Aorta (tissue), 5 donors: Measurements from ENCODE around the gene TMEM61. TPM values are rescaled to one million over a fixed set of nuclear protein-coding genes. Genes with fewer than 3 reads are reported as not detected.

ENCODE experiments used
- ATAC-seq: fragments of 200-7000 bp; cut with Tn5 transposase; one replicate; pipeline ENCODE4 v1.9.1; 2022; ENCODE audit warnings: moderate library complexity; ENCODE audit not compliant: low FRiP score
- DNase-seq, 2 donors: peaks; one replicate each; pipeline ENCODE4 v3.0.0-alpha.2; 2020
- H3K27ac ChIP-seq, 2 donors: one replicate each; pipeline ENCODE4 v1.5.1; 2013; ENCODE audit warnings: low read length in 2 of 2, mild to moderate bottlenecking in 2 of 2, moderate library complexity in 2 of 2, control low read depth in 1 of 2, inconsistent platforms in 1 of 2, low read depth in 1 of 2
- H3K27me3 ChIP-seq, 2 donors: one replicate each; pipeline ENCODE4 v1.6.1; 2013; ENCODE audit warnings: control low read depth in 1 of 2, low read length in 1 of 2, mild to moderate bottlenecking in 1 of 2, moderate library complexity in 1 of 2; ENCODE audit not compliant: insufficient read depth in 2 of 2, control insufficient read depth in 1 of 2
- H3K36me3 ChIP-seq, 2 donors: one replicate each; pipeline ENCODE4 v1.6.1; 2013; ENCODE audit warnings: control low read depth in 1 of 2, low read length in 1 of 2, mild to moderate bottlenecking in 1 of 2; ENCODE audit not compliant: insufficient read depth in 2 of 2, control insufficient read depth in 1 of 2
- H3K4me1 ChIP-seq, 2 donors: one replicate each; pipeline ENCODE4 v1.6.1; 2013; ENCODE audit warnings: low read length in 2 of 2, control low read depth in 1 of 2, mild to moderate bottlenecking in 1 of 2, moderate library complexity in 1 of 2; ENCODE audit not compliant: insufficient read depth in 2 of 2, control insufficient read depth in 1 of 2
- H3K4me3 ChIP-seq, 2 donors: one replicate each; pipeline ENCODE4 v1.5.1; 2013; ENCODE audit warnings: low read length in 2 of 2, control low read depth in 1 of 2, mild to moderate bottlenecking in 1 of 2
- H3K9me3 ChIP-seq: one replicate; pipeline ENCODE4 v1.6.1; 2013; ENCODE audit warnings: mild to moderate bottlenecking, low read length; ENCODE audit not compliant: control insufficient read depth
- WGBS, 2 donors: extraction: QIAGEN DNeasy Blood & Tissue Kit; methylation state at CpG; one replicate each; pipeline ENCODE4 v1.1.7; 2013; 5-methylcytosine and 5-hydroxymethylcytosine counted together
- intact Hi-C, 2 donors: fragments of 100-400 bp; cut with DNase I; formaldehyde crosslinking; loops; one replicate each; pipeline versions ENCODE4 v1.14.2 to v1.15.0; 2022
- polyA plus RNA-seq, 2 donors: library from polyadenylated mRNA; stranded (reverse); fragments of 200-250 nt; gene quantifications; one replicate each; pipeline ENCODE4 v1.2.3, GENCODE V29; 2013
- total RNA-seq, 2 donors: library from RNA; stranded (reverse); fragmentation: NEBNext Ultra II Directional; extraction: Animal tissue kit (Norgen Biotek cat#: 25700); gene quantifications; one replicate each; pipeline ENCODE4 v1.2.1, GENCODE V29; 2021
- donor health status: healthy with polysubstance abuse.
- donor health status: Bipolar disorder and iron deficiency.
- donor health status: DM: no; HTN: no; CAD: no.
- donor health status: DM: no; HTN: no; CAD: no.
- donor health status: DM: yes; HTN: yes; CAD: no.

The TMEM61 gene
- total and polyA plus RNA-seq, 4 donors: 0.38 to 5.6 (median 2.1) TPM

DNA sequence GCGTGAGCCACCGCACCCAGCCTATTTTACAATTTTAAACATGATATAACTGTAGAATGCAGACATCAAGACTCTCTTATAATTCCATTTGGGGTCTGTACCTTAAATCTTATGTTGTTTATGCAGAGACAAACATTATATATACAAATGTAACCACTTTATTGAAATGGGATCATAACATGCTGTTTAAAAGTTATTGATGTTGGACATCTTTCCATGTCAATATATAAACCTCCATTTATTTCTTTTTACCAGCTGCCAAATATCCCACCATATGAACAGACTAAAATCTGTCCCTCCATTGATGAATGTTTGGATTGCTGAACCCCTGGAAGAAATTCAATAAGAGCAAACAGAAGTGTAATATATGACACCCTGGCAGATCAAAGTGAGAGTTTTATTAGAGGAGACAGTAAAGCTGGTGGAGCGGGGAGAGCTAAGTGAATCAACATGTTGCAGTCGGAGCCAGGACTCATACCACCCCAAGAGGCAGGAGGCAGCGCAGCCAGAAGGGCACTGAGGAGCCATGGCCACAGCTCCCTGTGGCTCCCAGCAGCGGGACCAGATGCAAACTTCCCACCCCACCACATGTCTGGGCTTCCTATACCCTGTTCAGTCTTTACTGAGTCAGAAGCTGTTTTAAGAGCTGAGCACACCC lies 54.2 kb downstream of the TMEM61 start:
- no peaks in the 10 kb centered on the region for H3K4me1 ChIP-seq
- no peaks in the 10 kb centered on the region for H3K9me3 ChIP-seq
- WGBS, 2 donors: 80 to 86% methylated on average over 6 of the region's 6 CpGs
- H3K36me3 ChIP-seq: no peaks in the 10 kb centered on the region
- H3K27me3 ChIP-seq: peaks cover 0 to 2% of the 10 kb centered on the region in 2 donors
- DNase-seq (peak in 1 of 2 donors; percentile 52), ATAC-seq (no peak)
- intact Hi-C loops: no loop called here
- no peak overlapping the region for H3K27ac ChIP-seq
- H3K4me3 ChIP-seq: no peak overlapping the region

GRCh38 chr1:55035904-55036303 lies 55.5 kb downstream of the TMEM61 start:
- whole genome bisulfite sequencing, 2 donors: 80 to 85% methylated on average over 4 of the region's 4 CpGs
- Histone ChIP-seq H3K4me3 (no peak overlapping the region), H3K9me3 (no peaks in the 10 kb centered on the region), H3K36me3 (no peaks in the 10 kb centered on the region), H3K27ac (no peak overlapping the region), H3K4me1 (no peaks in the 10 kb centered on the region), H3K27me3 (peaks cover 0 to 2% of the 10 kb centered on the region in 2 donors)
- intact Hi-C loops: no loop called here
- DNase-seq (no peak), ATAC-seq (no peak)

- H3K27ac ChIP-seq: no peak overlapping the region
- DNase-seq (peak; percentile 17 to 58), ATAC-seq (no peak)
- H3K9me3 ChIP-seq: no peaks in the 10 kb centered on the region
- intact Hi-C loops: no loop called here
- H3K4me1 ChIP-seq: no peaks in the 10 kb centered on the region
- H3K27me3 ChIP-seq: peaks cover 0 to 2% of the 10 kb centered on the region in 2 donors
- H3K36me3 ChIP-seq: no peaks in the 10 kb centered on the region
- H3K4me3 ChIP-seq: no peak overlapping the region
- 88 to 91% methylated on average over 8 of the region's 8 CpGs for WGBS, 2 donors
Observed at GRCh38 chr1:55037733-55038551, 57.5 kb downstream of the TMEM61 start.

- no peak overlapping the region for H3K27ac ChIP-seq
- DNase-seq: no peak
- H3K9me3 ChIP-seq: no peaks in the 10 kb centered on the region
- WGBS, 2 donors: 91 to 95% methylated on average over 3 of the region's 3 CpGs
- H3K4me1 ChIP-seq: no peaks in the 10 kb centered on the region
- peaks cover 0 to 2% of the 10 kb centered on the region in 2 donors for H3K27me3 ChIP-seq
- intact Hi-C loops: no loop called here
- H3K4me3 ChIP-seq: no peak overlapping the region
- H3K36me3 ChIP-seq: no peaks in the 10 kb centered on the region
- no peak for ATAC-seq
Observed at GRCh38 chr1:55038552-55038838, 58.1 kb downstream of the TMEM61 start.

DNA sequence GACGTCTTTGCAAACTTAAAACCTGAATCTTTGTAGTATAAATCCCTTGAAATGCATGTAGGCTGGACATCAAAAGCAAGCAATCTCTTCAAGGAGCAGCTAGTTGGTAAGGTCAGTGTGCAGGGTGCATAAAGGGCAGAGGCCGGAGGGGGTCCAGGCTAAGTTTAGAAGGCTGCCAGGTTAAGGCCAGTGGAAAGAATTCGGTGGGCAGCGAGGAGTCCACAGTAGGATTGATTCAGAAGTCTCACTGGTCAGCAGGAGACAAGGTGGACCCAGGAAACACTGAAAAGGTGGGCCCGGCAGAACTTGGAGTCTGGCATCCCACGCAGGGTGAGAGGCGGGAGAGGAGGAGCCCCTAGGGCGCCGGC lies 58.5 kb downstream of the TMEM61 start:
- H3K36me3 ChIP-seq: no peaks in the 10 kb centered on the region
- no peaks in the 10 kb centered on the region for H3K9me3 ChIP-seq
- no peak for ATAC-seq
- no peaks in the 10 kb centered on the region for H3K27me3 ChIP-seq
- intact Hi-C loops: no loop called here
- H3K4me3 ChIP-seq: no peak overlapping the region
- WGBS, 2 donors: 35 to 40% methylated on average over 9 of the region's 9 CpGs
- DNase-seq: peak in 1 of 2 donors; percentile 70
- H3K27ac ChIP-seq: no peak overlapping the region
- no peaks in the 10 kb centered on the region for H3K4me1 ChIP-seq

DNA sequence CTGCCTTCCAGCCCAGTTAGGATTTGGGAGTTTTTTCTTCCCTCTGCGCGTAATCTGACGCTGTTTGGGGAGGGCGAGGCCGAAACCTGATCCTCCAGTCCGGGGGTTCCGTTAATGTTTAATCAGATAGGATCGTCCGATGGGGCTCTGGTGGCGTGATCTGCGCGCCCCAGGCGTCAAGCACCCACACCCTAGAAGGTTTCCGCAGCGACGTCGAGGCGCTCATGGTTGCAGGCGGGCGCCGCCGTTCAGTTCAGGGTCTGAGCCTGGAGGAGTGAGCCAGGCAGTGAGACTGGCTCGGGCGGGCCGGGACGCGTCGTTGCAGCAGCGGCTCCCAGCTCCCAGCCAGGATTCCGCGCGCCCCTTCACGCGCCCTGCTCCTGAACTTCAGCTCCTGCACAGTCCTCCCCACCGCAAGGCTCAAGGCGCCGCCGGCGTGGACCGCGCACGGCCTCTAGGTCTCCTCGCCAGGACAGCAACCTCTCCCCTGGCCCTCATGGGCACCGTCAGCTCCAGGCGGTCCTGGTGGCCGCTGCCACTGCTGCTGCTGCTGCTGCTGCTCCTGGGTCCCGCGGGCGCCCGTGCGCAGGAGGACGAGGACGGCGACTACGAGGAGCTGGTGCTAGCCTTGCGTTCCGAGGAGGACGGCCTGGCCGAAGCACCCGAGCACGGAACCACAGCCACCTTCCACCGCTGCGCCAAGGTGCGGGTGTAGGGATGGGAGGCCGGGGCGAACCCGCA lies 59.1 kb downstream of the TMEM61 start, which contains the start of gene PCSK9:
PCSK9 (plus strand) TSS at position 207 of the 741 bp plus-strand sequence; CDS start at position 497, 290 bp downstream.
- 1% methylated on average over 66 to 67 of the region's 67 CpGs for WGBS, 2 donors
- no peak within 1 kb of the TSS for H3K27ac ChIP-seq

DNA sequence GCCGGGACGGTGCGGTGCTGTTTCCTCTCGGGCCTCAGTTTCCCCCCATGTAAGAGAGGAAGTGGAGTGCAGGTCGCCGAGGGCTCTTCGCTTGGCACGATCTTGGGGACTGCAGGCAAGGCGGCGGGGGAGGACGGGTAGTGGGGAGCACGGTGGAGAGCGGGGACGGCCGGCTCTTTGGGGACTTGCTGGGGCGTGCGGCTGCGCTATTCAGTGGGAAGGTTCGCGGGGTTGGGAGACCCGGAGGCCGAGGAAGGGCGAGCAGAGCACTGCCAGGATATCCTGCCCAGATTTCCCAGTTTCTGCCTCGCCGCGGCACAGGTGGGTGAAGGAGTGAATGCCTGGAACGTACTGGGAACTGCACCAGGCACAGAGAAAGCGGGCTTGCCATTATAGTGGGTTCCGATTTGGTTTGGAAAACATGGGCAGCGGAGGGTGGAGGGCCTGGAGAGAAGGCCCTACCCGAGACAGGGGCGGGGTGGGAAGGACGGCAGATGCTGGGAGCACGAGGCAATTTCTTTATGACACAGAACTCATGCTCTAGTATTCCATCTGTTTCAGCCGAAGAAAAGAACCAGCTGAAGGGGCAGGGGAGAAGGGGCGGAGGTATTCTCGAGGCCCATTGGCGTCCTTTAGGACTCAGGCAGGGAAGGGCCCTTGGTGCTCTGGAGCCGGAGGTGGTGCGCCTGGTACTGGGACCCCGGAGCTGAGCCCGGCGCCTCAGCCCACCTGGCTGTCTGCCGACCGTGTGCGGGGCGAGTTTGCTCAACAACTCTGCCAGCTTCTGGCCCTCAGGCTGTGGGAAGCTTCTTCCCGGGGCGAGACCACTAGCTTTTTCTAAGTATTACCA lies 59.9 kb downstream of the TMEM61 start:
- DNase-seq (peak in 1 of 2 donors; percentile 69), ATAC-seq (no peak)
- Histone ChIP-seq H3K36me3 (no peaks in the 10 kb centered on the region), H3K4me3 (no peak overlapping the region), H3K9me3 (no peaks in the 10 kb centered on the region), H3K27ac (no peak overlapping the region), H3K27me3 (no peaks in the 10 kb centered on the region), H3K4me1 (no peaks in the 10 kb centered on the region)
- intact Hi-C loops: no loop called here
- WGBS, 2 donors: 13 to 14% methylated on average over 49 of the region's 49 CpGs

More for the DNA sequence above, 59.1 kb downstream of the TMEM61 start, which contains the start of gene PCSK9:
- Histone ChIP-seq H3K27me3 (no peaks in the 10 kb centered on the region), H3K9me3 (no peaks in the 10 kb centered on the region), H3K4me3 (no peak within 1 kb of the TSS), H3K36me3 (no peaks in the 10 kb centered on the region), H3K4me1 (no peaks in the 10 kb centered on the region)
- ATAC-seq (peak; percentile 62), DNase-seq (peak in 1 of 2 donors; percentile 79)
- intact Hi-C loops: no loop called here

DNA sequence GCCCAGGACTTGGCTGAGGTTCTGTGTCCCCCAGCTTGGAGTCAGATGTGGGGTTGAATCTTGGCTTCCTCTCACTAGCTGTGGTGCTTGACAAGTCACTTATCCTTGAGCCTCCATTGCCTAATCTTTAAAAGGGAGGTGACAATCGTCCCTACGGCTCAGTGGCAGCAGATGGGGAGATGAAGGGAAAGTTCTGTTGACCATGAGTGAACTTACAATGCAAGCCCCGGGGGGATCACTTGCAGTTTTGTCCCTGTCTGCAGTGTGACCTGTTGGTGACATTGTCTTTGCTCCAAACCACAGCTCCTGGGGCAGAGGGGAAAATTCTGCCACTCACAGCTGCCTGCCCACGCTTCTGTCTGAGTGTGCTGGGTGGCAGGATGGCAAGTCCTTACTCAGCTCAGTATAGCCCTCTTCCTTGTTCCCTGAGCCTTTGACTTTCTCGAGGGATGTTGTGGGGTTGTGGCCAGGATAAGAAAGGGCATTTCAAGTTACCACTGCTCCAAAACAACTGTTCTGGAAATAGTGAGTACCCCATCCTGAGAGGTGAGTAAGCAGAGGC lies 60.6 kb downstream of the TMEM61 start:
- no peak overlapping the region for H3K27ac ChIP-seq
- 71 to 72% methylated on average over 5 of the region's 5 CpGs for WGBS, 2 donors
- H3K36me3 ChIP-seq: no peaks in the 10 kb centered on the region
- no peak overlapping the region for H3K4me3 ChIP-seq
- intact Hi-C loops: no loop called here
- no peaks in the 10 kb centered on the region for H3K4me1 ChIP-seq
- DNase-seq: peak in 1 of 2 donors; percentile 51
- no peaks in the 10 kb centered on the region for H3K27me3 ChIP-seq
- no peaks in the 10 kb centered on the region for H3K9me3 ChIP-seq
- ATAC-seq: no peak
